HFFc6 (cell line): ENCODE measurements around the gene UGGT1. TPM values are rescaled to one million over a fixed set of nuclear protein-coding genes. Genes with fewer than 3 reads are reported as not detected.

Experiments used
- DNase-seq: peaks from one replicate; pipeline ENCODE4 v3.0.0-alpha.2; 2018
- H3K27ac Mint-ChIP-seq: 2 replicates; pipeline ENCODE4 v1.8.0; 2020; ENCODE audit warnings: mild to moderate bottlenecking, mixed read lengths
- H3K27me3 Mint-ChIP-seq: 2 replicates; pipeline ENCODE4 v1.8.0; 2021; ENCODE audit warnings: mild to moderate bottlenecking, moderate library complexity, mixed read lengths; ENCODE audit not compliant: insufficient read depth
- H3K36me3 Mint-ChIP-seq: 2 replicates; pipeline ENCODE4 v1.8.0; 2021; ENCODE audit warnings: low read depth, mixed read lengths
- H3K4me1 Mint-ChIP-seq: 2 replicates; pipeline ENCODE4 v1.8.0; 2020; ENCODE audit warnings: low read depth, mixed read lengths
- H3K4me3 Mint-ChIP-seq: 2 replicates; pipeline ENCODE4 v1.8.0; 2020; ENCODE audit warnings: mild to moderate bottlenecking, moderate library complexity, mixed read lengths
- H3K9me3 Mint-ChIP-seq: 2 replicates; pipeline ENCODE4 v1.8.0; 2020; ENCODE audit warnings: mild to moderate bottlenecking, mixed read lengths
- total RNA-seq, 6 experiments: library from RNA; stranded (reverse); fragmentation: NEBNext Ultra II Directional; extraction: Animal tissue kit (Norgen Biotek cat#: 25700); gene quantifications; 2 replicates in 1 of 6; 3 replicates in 5 of 6; pipeline ENCODE4 v1.2.3, GENCODE V29; 2021
- TF ChIP-seq, protein P1 (sequence below): fragments of 200-600 bp; sonication (generic); IDR thresholded peaks from 2 replicates; pipeline ENCODE4 v1.5.0; 2021; ENCODE audit warnings: antibody characterized with exemption, mild to moderate bottlenecking

UGGT1 gene
- total RNA-seq, 6 experiments from 2014 or later, result 60.8 to 74.5 (median 71.8) TPM

DNA sequence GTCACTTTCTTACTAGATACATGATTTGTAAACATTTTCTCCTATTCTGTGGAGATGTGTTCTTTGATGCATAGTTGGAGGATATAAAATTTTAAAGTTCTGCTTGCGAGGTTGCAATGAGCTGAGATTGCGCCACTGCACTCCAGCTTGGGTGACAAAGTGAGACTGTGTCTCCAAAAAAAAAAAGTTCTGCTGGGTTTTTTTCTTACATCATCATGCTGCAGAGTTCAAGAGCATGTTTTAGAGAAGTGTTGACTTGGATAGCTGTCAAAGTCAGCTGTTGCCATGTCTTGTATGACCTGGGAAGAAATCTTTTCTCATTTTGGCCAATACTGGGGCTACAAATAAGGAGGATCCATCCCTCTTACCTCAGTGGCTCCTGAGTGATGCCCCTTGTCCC, 71.3 kb downstream of the UGGT1 start:
- Mint-ChIP-seq H3K4me1 (no peaks in the 10 kb centered on the region), H3K4me3 (no peak overlapping the region), H3K9me3 (no peaks in the 10 kb centered on the region), H3K27ac (no peak overlapping the region), H3K27me3 (no peaks in the 10 kb centered on the region; the same call in 1 of the 2 replicates), H3K36me3 (peaks cover 4% of the 10 kb centered on the region)
- no peak for DNase-seq
- TF ChIP-seq, protein P1, sequence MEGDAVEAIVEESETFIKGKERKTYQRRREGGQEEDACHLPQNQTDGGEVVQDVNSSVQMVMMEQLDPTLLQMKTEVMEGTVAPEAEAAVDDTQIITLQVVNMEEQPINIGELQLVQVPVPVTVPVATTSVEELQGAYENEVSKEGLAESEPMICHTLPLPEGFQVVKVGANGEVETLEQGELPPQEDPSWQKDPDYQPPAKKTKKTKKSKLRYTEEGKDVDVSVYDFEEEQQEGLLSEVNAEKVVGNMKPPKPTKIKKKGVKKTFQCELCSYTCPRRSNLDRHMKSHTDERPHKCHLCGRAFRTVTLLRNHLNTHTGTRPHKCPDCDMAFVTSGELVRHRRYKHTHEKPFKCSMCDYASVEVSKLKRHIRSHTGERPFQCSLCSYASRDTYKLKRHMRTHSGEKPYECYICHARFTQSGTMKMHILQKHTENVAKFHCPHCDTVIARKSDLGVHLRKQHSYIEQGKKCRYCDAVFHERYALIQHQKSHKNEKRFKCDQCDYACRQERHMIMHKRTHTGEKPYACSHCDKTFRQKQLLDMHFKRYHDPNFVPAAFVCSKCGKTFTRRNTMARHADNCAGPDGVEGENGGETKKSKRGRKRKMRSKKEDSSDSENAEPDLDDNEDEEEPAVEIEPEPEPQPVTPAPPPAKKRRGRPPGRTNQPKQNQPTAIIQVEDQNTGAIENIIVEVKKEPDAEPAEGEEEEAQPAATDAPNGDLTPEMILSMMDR, result no peak

DNA sequence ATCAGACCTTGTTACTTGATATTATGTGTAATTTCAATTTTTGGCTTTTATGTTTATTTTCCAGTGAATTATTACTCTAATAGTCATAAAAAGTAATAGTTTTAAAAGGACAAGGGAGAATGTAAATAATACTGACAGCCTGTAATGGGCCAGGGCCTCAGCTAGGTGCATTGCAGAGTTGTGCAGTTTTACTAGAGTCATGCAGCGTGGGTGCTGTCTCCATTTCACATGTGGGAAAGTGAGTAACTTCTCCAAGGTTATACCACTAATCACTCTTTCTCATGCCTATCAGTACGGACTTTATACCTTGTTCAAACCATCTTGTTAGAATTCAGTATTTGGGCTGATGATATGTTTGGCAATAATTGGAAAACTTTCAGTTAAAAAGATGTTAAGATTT, 73.3 kb downstream of the UGGT1 start:
- H3K4me3 Mint-ChIP-seq, result no peak overlapping the region
- TF ChIP-seq, protein P1, result no peak
- H3K4me1 Mint-ChIP-seq, result peaks cover 9% of the 10 kb centered on the region
- H3K27me3 Mint-ChIP-seq, result no peaks in the 10 kb centered on the region; the same call in 1 of the 2 replicates
- no peaks in the 10 kb centered on the region for H3K9me3 Mint-ChIP-seq
- peaks cover 5% of the 10 kb centered on the region; the same call in 1 of the 2 replicates for H3K36me3 Mint-ChIP-seq
- no peak for DNase-seq
- no peak overlapping the region for H3K27ac Mint-ChIP-seq

DNA sequence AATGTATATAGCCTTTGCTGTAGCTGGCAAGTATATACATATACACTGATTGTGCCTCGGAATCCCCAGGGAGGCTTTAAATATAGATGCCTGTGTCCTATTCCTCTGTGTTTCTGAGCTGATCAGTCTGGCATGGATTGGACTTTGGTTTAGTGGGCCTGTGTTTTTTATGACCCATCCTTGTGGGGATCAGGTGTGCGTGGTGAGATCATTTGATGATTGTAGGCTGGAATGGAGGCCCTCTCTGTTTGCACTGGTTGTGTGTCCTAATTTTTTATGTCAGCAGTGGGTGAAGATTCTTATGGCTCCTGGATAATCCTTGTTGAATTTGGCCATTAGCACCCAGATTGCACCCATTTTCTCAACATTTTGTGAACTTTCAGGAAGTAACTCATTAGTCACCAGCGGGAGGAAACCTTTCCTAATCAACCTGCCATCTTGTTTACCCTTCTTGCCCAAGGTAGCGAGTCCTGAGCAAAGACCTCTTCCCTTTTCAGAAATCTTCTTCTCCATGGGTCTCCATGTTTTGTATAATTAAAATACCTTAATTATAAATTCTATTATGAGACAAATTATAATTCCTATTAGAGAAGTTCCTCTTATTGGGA, 75.8 kb downstream of the UGGT1 start:
- no peak for DNase-seq
- no peaks in the 10 kb centered on the region for H3K27me3 Mint-ChIP-seq

DNA sequence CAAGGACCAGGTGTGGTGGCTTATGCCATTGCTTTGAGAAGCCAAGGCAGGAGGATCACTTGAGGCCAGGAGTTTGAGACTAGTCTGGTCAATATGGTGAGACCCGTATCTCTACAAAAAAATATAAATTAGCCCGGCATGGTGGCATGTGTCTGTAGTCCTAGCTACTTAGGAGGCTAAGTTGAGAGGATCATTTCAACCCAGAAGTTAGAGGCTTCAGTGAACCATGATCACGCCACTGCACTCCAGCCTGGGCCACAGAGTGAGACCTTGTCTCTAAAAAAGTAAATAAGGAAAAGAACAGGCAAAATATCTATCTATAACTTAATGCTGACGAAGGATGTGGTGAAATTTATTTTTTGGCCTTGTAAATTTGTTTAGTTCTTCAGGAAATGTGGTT, 78.1 kb downstream of the UGGT1 start:
- DNase-seq, result no peak
- Mint-ChIP-seq H3K4me1 (peaks cover 9% of the 10 kb centered on the region), H3K27ac (no peak overlapping the region), H3K36me3 (peaks cover 17% of the 10 kb centered on the region; the same call in 1 of the 2 replicates), H3K9me3 (no peaks in the 10 kb centered on the region), H3K27me3 (no peaks in the 10 kb centered on the region), H3K4me3 (no peak overlapping the region)
- TF ChIP-seq, protein P1, result no peak

More for the DNA sequence above, 75.8 kb downstream of the UGGT1 start:
- Mint-ChIP-seq H3K9me3 (no peaks in the 10 kb centered on the region), H3K36me3 (peaks cover 5% of the 10 kb centered on the region; the same call in 1 of the 2 replicates), H3K4me3 (no peak overlapping the region), H3K4me1 (peaks cover 9% of the 10 kb centered on the region), H3K27ac (no peak overlapping the region)
- TF ChIP-seq, protein P1, result no peak

DNA sequence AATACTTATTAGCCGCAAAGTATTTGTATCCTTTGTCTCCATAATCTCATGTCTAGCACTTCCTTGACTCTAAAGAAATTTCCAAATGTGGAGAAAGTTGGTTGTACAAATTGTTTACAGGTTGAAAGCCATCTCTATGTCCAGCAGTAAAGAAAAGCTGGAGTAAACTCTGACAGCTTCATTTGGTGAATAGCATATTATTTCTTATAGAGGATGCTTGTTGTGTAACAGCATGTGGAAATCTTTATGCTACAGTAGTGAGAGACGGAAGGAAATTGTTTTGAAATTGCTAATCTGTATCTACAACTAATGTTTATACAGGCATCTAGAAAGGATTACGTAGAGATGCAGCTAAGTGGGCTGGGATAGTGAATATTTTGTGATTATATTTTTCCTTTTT, 78.5 kb downstream of the UGGT1 start:
- peaks cover 17% of the 10 kb centered on the region; the same call in 1 of the 2 replicates for H3K36me3 Mint-ChIP-seq
- no peaks in the 10 kb centered on the region for H3K9me3 Mint-ChIP-seq
- H3K27me3 Mint-ChIP-seq, result no peaks in the 10 kb centered on the region
- no peak for DNase-seq
- no peak overlapping the region for H3K4me3 Mint-ChIP-seq
- peaks cover 9% of the 10 kb centered on the region for H3K4me1 Mint-ChIP-seq
- H3K27ac Mint-ChIP-seq, result no peak overlapping the region
- TF ChIP-seq, protein P1, result no peak
